ENCODE data around the gene USH2A. TPM values are rescaled to one million over a fixed set of nuclear protein-coding genes. Genes with fewer than 3 reads are reported as not detected.

Gene USH2A
- polyA plus RNA-seq, 1 donor from 2014 or later = 0.17 TPM

DNA sequence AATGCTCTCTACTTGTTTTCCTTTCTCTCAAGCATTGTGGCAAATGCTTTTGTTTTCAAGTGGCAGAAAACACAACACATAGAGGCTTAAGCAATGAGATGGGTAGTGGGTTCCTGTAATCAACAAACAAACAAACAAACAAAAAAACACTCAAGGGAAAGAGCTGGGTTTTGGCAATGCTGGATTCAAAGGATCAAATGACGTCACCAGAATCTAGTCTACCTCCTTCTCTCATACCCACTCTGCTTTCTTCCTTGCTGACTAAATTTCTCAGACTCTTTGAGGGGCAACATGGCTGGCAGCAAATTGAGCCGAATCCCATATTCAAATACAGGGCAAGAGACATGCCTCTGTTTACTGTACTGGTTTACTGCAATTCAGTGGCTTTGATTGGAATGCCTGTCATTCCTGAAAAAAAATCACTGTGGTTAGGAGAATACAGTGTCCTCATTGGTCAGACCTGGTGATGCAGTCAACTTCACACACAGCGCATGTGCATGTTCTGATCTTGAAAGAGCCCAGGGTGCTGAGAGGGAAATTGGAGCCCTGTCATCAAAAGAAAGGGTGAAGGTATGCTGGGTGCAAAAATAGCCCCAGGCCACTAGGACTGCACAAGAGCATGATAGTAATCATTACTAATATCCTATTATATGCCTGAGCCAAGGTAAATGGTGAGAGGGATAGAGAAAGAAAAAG, 500.0 kb downstream of the USH2A start:
- H3K9me2 ChIP-seq (ENCODE audit: insufficient read depth, low read length) = no peaks in the 10 kb centered on the region
- H3F3A ChIP-seq (ENCODE audit: insufficient read depth, low read length, poor library complexity, severe bottlenecking) = no peaks in the 10 kb centered on the region
- TF ChIP-seq TAF1 (IDR thresholded peaks at IDR 0.05; ENCODE audit: low read depth) (no peak), POLR2AphosphoS5 (IDR thresholded peaks at IDR 0.05) (no peak), MXI1 (conservative IDR thresholded peaks at IDR 0.05; ENCODE audit: poor library complexity, severe bottlenecking) (no peak), RAD21 (conservative IDR thresholded peaks at IDR 0.05) (no peak), EP300 (conservative IDR thresholded peaks at IDR 0.05; ENCODE audit: poor library complexity, severe bottlenecking) (no peak), CTCF (IDR thresholded peaks at IDR 0.05; ENCODE audit: poor library complexity, severe bottlenecking) (no peak), EZH2 (IDR thresholded peaks at IDR 0.05; ENCODE audit: borderline replicate concordance, insufficient read depth, low read length, poor library complexity, severe bottlenecking) (no peak), SMC3 (conservative IDR thresholded peaks at IDR 0.05; ENCODE audit: poor library complexity) (no peak)
- TF ChIP-seq, protein P1, sequence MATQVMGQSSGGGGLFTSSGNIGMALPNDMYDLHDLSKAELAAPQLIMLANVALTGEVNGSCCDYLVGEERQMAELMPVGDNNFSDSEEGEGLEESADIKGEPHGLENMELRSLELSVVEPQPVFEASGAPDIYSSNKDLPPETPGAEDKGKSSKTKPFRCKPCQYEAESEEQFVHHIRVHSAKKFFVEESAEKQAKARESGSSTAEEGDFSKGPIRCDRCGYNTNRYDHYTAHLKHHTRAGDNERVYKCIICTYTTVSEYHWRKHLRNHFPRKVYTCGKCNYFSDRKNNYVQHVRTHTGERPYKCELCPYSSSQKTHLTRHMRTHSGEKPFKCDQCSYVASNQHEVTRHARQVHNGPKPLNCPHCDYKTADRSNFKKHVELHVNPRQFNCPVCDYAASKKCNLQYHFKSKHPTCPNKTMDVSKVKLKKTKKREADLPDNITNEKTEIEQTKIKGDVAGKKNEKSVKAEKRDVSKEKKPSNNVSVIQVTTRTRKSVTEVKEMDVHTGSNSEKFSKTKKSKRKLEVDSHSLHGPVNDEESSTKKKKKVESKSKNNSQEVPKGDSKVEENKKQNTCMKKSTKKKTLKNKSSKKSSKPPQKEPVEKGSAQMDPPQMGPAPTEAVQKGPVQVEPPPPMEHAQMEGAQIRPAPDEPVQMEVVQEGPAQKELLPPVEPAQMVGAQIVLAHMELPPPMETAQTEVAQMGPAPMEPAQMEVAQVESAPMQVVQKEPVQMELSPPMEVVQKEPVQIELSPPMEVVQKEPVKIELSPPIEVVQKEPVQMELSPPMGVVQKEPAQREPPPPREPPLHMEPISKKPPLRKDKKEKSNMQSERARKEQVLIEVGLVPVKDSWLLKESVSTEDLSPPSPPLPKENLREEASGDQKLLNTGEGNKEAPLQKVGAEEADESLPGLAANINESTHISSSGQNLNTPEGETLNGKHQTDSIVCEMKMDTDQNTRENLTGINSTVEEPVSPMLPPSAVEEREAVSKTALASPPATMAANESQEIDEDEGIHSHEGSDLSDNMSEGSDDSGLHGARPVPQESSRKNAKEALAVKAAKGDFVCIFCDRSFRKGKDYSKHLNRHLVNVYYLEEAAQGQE (IDR thresholded peaks at IDR 0.05; ENCODE audit: borderline replicate concordance) = no peak
- H4K20me1 ChIP-seq (ENCODE audit: insufficient read depth) = no peaks in the 10 kb centered on the region
- no peaks in the 10 kb centered on the region for H3K36me3 ChIP-seq (ENCODE audit: insufficient read depth, low read length)
- H3K27ac ChIP-seq (ENCODE audit: low read length) = no peak overlapping the region
- no peak overlapping the region for H2AFZ ChIP-seq (ENCODE audit: low read depth, low read length)
- no peaks in the 10 kb centered on the region for H3K27me3 ChIP-seq (ENCODE audit: insufficient read depth, low read depth, low read length)
- no peaks in the 10 kb centered on the region for H3K79me2 ChIP-seq (replicated peaks; ENCODE audit: insufficient read depth, low read length)
- H3K4me2 ChIP-seq (ENCODE audit: low read length) = no peak overlapping the region
- no peak overlapping the region for H3K9ac ChIP-seq (ENCODE audit: low read length)
- H3K4me3 ChIP-seq (ENCODE audit: low read length) = no peak overlapping the region
- no peaks in the 10 kb centered on the region for H3K9me3 ChIP-seq (ENCODE audit: low read length)

DNA sequence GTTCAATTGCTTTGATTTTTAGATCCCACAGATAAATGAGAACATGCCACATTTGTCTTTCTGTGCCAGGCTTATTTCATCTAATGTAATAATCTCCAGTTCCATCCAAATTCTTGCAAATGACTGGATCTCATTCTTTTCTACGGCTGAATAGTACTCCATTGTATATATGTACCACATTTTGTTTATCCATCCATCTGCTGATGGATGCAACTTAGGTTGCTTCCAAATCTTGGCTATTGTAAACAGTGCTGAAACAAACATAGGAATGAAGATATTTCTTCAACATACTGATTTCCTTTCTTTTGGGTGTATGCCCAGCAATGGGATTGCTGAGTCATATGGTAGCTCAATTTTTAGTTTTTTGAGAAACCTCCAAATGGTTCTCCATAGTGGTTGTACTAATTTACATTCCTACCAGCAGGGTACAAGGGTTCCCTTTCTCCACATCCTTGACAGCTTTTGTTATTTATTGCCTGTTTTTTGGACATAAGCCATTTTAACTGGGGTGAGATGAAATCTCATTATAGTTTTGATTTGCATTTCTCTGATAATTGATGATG, 511.8 kb downstream of the USH2A start:
- H3F3A ChIP-seq (ENCODE audit: insufficient read depth, low read length, poor library complexity, severe bottlenecking) = no peaks in the 10 kb centered on the region
- no peaks in the 10 kb centered on the region for H4K20me1 ChIP-seq (ENCODE audit: insufficient read depth)
- H3K4me3 ChIP-seq (ENCODE audit: low read length) = no peak overlapping the region
- H3K27ac ChIP-seq (ENCODE audit: low read length) = no peak overlapping the region
- H3K9ac ChIP-seq (ENCODE audit: low read length) = no peak overlapping the region
- H3K79me2 ChIP-seq (replicated peaks; ENCODE audit: insufficient read depth, low read length) = no peaks in the 10 kb centered on the region
- no peaks in the 10 kb centered on the region for H3K27me3 ChIP-seq (ENCODE audit: insufficient read depth, low read depth, low read length)
- no peaks in the 10 kb centered on the region for H3K36me3 ChIP-seq (ENCODE audit: insufficient read depth, low read length)
- no peak overlapping the region for H3K4me2 ChIP-seq (ENCODE audit: low read length)
- no peaks in the 10 kb centered on the region for H3K9me3 ChIP-seq (ENCODE audit: low read length)
- TF ChIP-seq CTCF (IDR thresholded peaks at IDR 0.05; ENCODE audit: poor library complexity, severe bottlenecking) (no peak), RAD21 (conservative IDR thresholded peaks at IDR 0.05) (no peak), SMC3 (conservative IDR thresholded peaks at IDR 0.05; ENCODE audit: poor library complexity) (no peak), MXI1 (conservative IDR thresholded peaks at IDR 0.05; ENCODE audit: poor library complexity, severe bottlenecking) (no peak), EZH2 (IDR thresholded peaks at IDR 0.05; ENCODE audit: borderline replicate concordance, insufficient read depth, low read length, poor library complexity, severe bottlenecking) (no peak), POLR2AphosphoS5 (IDR thresholded peaks at IDR 0.05) (no peak), TAF1 (IDR thresholded peaks at IDR 0.05; ENCODE audit: low read depth) (no peak), EP300 (conservative IDR thresholded peaks at IDR 0.05; ENCODE audit: poor library complexity, severe bottlenecking) (no peak)
- TF ChIP-seq, protein P1 (IDR thresholded peaks at IDR 0.05; ENCODE audit: borderline replicate concordance) = no peak
- H3K9me2 ChIP-seq (ENCODE audit: insufficient read depth, low read length) = no peaks in the 10 kb centered on the region
- no peak overlapping the region for H2AFZ ChIP-seq (ENCODE audit: low read depth, low read length)
